SK-N-SH (cell line): ENCODE measurements around the gene NAGK. TPM values are rescaled to one million over a fixed set of nuclear protein-coding genes. Genes with fewer than 3 reads are reported as not detected.
A peak's percentile ranks its signal among the peaks of the same experiment; 100 is the strongest.

Experiments
- CTCF ChIA-PET: fragments of 300-600, 350-600 bp; formaldehyde crosslinking; extraction: SDS; loops from one replicate; lab custom pipeline; 2021; lab: Yijun Ruan, JAX
- POLR2A ChIA-PET: fragments of 350-600 bp; sonication (Branson Sonifier 250); formaldehyde crosslinking; extraction: SDS; loops from one replicate; lab custom pipeline; 2020; ENCODE audit warnings: antibody characterized with exemption, inconsistent platforms; lab: Yijun Ruan, JAX
- DNase-seq: peaks from one replicate; pipeline ENCODE4 v3.0.0; 2012
- H2AFZ ChIP-seq: fragments of 200-600 bp; sonication (generic); 2 replicates; pipeline ENCODE4 v1.8.1; 2016; ENCODE audit warnings: antibody characterized with exemption, mild to moderate bottlenecking, low read depth
- H3F3A ChIP-seq: fragments of 200-600 bp; sonication (generic); replicated peaks from 2 replicates; pipeline ENCODE3; 2016; ENCODE audit warnings: antibody characterized with exemption, mild to moderate bottlenecking; ENCODE audit not compliant: insufficient read depth
- H3K27ac ChIP-seq, 2 experiments: fragments of 200-500 bp in 1 of 2; fragments of 200-600 bp in 1 of 2; sonication (Bioruptor generic) in 1 of 2; sonication (generic), shearing (Covaris generic) in 1 of 2; 2 replicates each; pipeline versions ENCODE4 v1.5.1 to v1.6.1; 2014 to 2016; ENCODE audit warnings: low read depth in 2 of 2, inconsistent platforms in 1 of 2, low read length in 1 of 2, mild to moderate bottlenecking in 1 of 2, mixed read lengths in 1 of 2
- H3K27me3 ChIP-seq: fragments of 200-600 bp; sonication (generic), shearing (Covaris generic); 2 replicates; pipeline ENCODE4 v1.6.1; 2016; ENCODE audit warnings: mixed run types; ENCODE audit not compliant: insufficient read depth
- H3K36me3 ChIP-seq, 2 experiments: fragments of 200-500 bp in 1 of 2; fragments of 200-600 bp in 1 of 2; sonication (Bioruptor generic) in 1 of 2; sonication (generic) in 1 of 2; replicated peaks in 1 of 2; 2 replicates each; pipeline versions ENCODE3 to v1.5.1; 2014 to 2016; ENCODE audit warnings: low read length in 1 of 2, mild to moderate bottlenecking in 1 of 2; ENCODE audit not compliant: insufficient read depth in 2 of 2, control insufficient read depth in 1 of 2
- H3K4me1 ChIP-seq, 2 experiments: fragments of 200-500 bp in 1 of 2; fragments of 200-600 bp in 1 of 2; sonication (Bioruptor generic) in 1 of 2; sonication (generic), shearing (Covaris generic) in 1 of 2; 2 replicates each; pipeline versions ENCODE4 v1.5.1 to v1.6.1; 2014 to 2016; ENCODE audit warnings: low read depth in 1 of 2, low read length in 1 of 2, mixed run types in 1 of 2; ENCODE audit not compliant: insufficient read depth in 2 of 2, control insufficient read depth in 1 of 2
- H3K4me2 ChIP-seq: fragments of 200-600 bp; sonication (generic), shearing (Covaris generic); 2 replicates; pipeline ENCODE4 v1.6.1; 2017; ENCODE audit warnings: mixed run types
- H3K4me3 ChIP-seq, 2 experiments: fragments of 200-500 bp in 1 of 2; fragments of 200-600 bp in 1 of 2; sonication (Bioruptor generic) in 1 of 2; sonication (generic), shearing (Covaris generic) in 1 of 2; 2 replicates each; pipeline versions ENCODE4 v1.5.1 to v1.8.1; 2014 to 2016; ENCODE audit warnings: low read depth in 2 of 2, inconsistent platforms in 1 of 2, low read length in 1 of 2, mild to moderate bottlenecking in 1 of 2, mixed read lengths in 1 of 2, moderate library complexity in 1 of 2
- H3K79me2 ChIP-seq: fragments of 200-600 bp; sonication (generic); 2 replicates; pipeline ENCODE4 v1.8.1; 2017; ENCODE audit warnings: mild to moderate bottlenecking; ENCODE audit not compliant: insufficient read depth
- H3K9ac ChIP-seq: fragments of 200-600 bp; sonication (generic); 2 replicates; pipeline ENCODE4 v1.6.1; 2017; ENCODE audit warnings: mixed run types
- H3K9me2 ChIP-seq: fragments of 200-600 bp; sonication (generic); 2 replicates; pipeline ENCODE4 v1.6.1; 2017; ENCODE audit warnings: mixed run types
- H3K9me3 ChIP-seq: fragments of 200-600 bp; sonication (generic); 2 replicates; pipeline ENCODE4 v1.6.1; 2017; ENCODE audit warnings: mixed run types, mild to moderate bottlenecking, moderate library complexity
- H4K20me1 ChIP-seq: fragments of 200-600 bp; sonication (generic); 2 replicates; pipeline ENCODE4 v1.6.1; 2017; ENCODE audit warnings: mild to moderate bottlenecking, mixed run types; ENCODE audit not compliant: insufficient read depth
- CHD2 ChIP-seq: fragments of 150-350 bp; IDR thresholded peaks from 2 replicates; pipeline ENCODE4 v1.6.1; 2018; ENCODE audit warnings: low read length; ENCODE audit not compliant: partially characterized antibody
- ELF1 ChIP-seq: IDR thresholded peaks from 2 replicates; pipeline ENCODE4 v1.4.0; 2012
- EP300 ChIP-seq, 2 experiments: IDR thresholded peaks; 2 replicates each; pipeline versions ENCODE4 v1.4.0 to v1.6.1; 2012; ENCODE audit warnings: borderline replicate concordance in 1 of 2, low read depth in 1 of 2, low read length in 1 of 2
- EZH2phosphoT487 ChIP-seq: fragments of 200-600 bp; sonication (generic); IDR thresholded peaks from 2 replicates; pipeline ENCODE4 v1.6.1; 2017; ENCODE audit warnings: low read depth, mixed run types, mild to moderate bottlenecking, antibody characterized with exemption, moderate library complexity, borderline replicate concordance
- FOXM1 ChIP-seq: IDR thresholded peaks from 2 replicates; pipeline ENCODE4 v1.4.0; 2012; ENCODE audit warnings: low read depth, mild to moderate bottlenecking
- IRF3 ChIP-seq: fragments of 150-350 bp; IDR thresholded peaks from 2 replicates; pipeline ENCODE4 v1.6.1; 2016; ENCODE audit warnings: mild to moderate bottlenecking, low read depth, low read length
- JUND ChIP-seq: IDR thresholded peaks from 2 replicates; pipeline ENCODE4 v1.4.0; 2012
- MEF2A ChIP-seq: IDR thresholded peaks from 2 replicates; pipeline ENCODE4 v1.4.0; 2012; ENCODE audit warnings: low read depth, borderline replicate concordance
- PBX3 ChIP-seq: IDR thresholded peaks from 2 replicates; pipeline ENCODE4; 2012
- REST ChIP-seq: IDR thresholded peaks from 2 replicates; pipeline ENCODE4 v1.6.1; 2012; ENCODE audit warnings: mild to moderate bottlenecking, low read depth, low read length, moderate library complexity
- ZBTB33 ChIP-seq: IDR thresholded peaks from 2 replicates; pipeline ENCODE4 v1.4.0; 2012; ENCODE audit warnings: low read depth, borderline replicate concordance
- WGBS: methylation state at CpG from one replicate; pipeline ENCODE4 v1.1.6; 2017; ENCODE audit warnings: low lambda C conversion rate; 5-methylcytosine and 5-hydroxymethylcytosine counted together
- polyA plus RNA-seq, 3 experiments: library from polyadenylated mRNA; depleted of rRNA; stranded (reverse); fragments of >200 nt; gene quantifications; 2 replicates each; pipeline ENCODE4 v1.2.3, GENCODE V29; 2012

NAGK gene
- polyA plus RNA-seq, 1 of the 3 experiments (the other 2 are of a cell fraction): 83.6 TPM

- TF ChIP-seq REST (no peak), FOXM1 (no peak), MEF2A (no peak), ELF1 (no peak)
- TF ChIP-seq, all 33 proteins: peak for 0
Observed at GRCh38 chr2:71066856-71067255, 1.6 kb upstream of the NAGK start (continued).

- Histone ChIP-seq H4K20me1 (no peaks in the 10 kb centered on the region), H3K36me3 (peaks cover under 1 to 12% of the 10 kb centered on the region in 2 experiments), H3K79me2 (peaks cover 40% of the 10 kb centered on the region), H3K27ac (peak overlapping the region; percentile 92 to 97), H3K9me2 (no peaks in the 10 kb centered on the region), H3K9me3 (no peaks in the 10 kb centered on the region), H3K4me2 (peak overlapping the region; percentile 94), H3K4me3 (peak overlapping the region; percentile 92 to 98), H3K4me1 (peaks cover 5 to 18% of the 10 kb centered on the region in 2 experiments; a peak in 3 of 4 replicates), H3F3A (no peaks in the 10 kb centered on the region), H2AFZ (peak overlapping the region; percentile 84), H3K27me3 (no peaks in the 10 kb centered on the region; the same call in 1 of the 2 replicates), H3K9ac (peak overlapping the region; percentile 87)
- POLR2A ChIA-PET: interaction anchor here (1.0 to 1.4 kb wide), 11 partner anchors 8 to 66 kb away, joined by 3 to 8 read pairs (median 4); partner anchors contain the start of genes MCEE and MPHOSPH10
- 18% methylated on average over 19 of the region's 26 CpGs for WGBS
- TF ChIP-seq EP300 (IDR thresholded peaks at IDR 0.05; ENCODE audit: borderline replicate concordance in 1 of 2, low read depth in 1 of 2, low read length in 1 of 2): 0 out of 4 replicates have a peak, but pooled peaks of 1 of the 2 experiments have one; percentile 20
- TF ChIP-seq JUND: no peak
- CTCF ChIA-PET: interaction anchor here (0.9 to 2.7 kb wide), 10 partner anchors 8 to 118 kb away, joined by 3 to 15 read pairs (median 3); partner anchors contain the start of gene MCEE
- no peak for DNase-seq
Observed at GRCh38 chr2:71067567-71068217, 756 bp upstream of the NAGK start.

GRCh38 chr2:71069376-71069775 lies 928 bp downstream of the NAGK start:
- CTCF ChIA-PET: interaction anchor here (0.6 to 2.7 kb wide), 6 partner anchors 8 to 208 kb away, joined by 3 to 10 read pairs (median 3); no protein-coding TSS in a partner anchor

More at GRCh38 chr2:71069376-71069775, 928 bp downstream of the NAGK start:
- H3K9me2 ChIP-seq: no peaks in the 10 kb centered on the region
- H3K79me2 ChIP-seq: peaks cover 42% of the 10 kb centered on the region
- H3K36me3 ChIP-seq: peaks cover 12 to 27% of the 10 kb centered on the region in 2 experiments
- H3K9ac ChIP-seq: peak overlapping the region; percentile 87
- POLR2A ChIA-PET: interaction anchor here (1.3 to 1.4 kb wide), 2 partner anchors 8 to 60 kb away, joined by 3 to 4 read pairs; partner anchors contain the start of gene MCEE
- H3F3A ChIP-seq: no peaks in the 10 kb centered on the region
- peaks cover 5 to 18% of the 10 kb centered on the region in 2 experiments; a peak in 3 of 4 replicates for H3K4me1 ChIP-seq
- H4K20me1 ChIP-seq: no peaks in the 10 kb centered on the region
- peak overlapping the region; percentile 92 to 98 for H3K4me3 ChIP-seq
- H2AFZ ChIP-seq: 0 out of 2 replicates have a peak overlapping the region, but pooled peaks have one; percentile 84
- H3K27me3 ChIP-seq: no peaks in the 10 kb centered on the region
- H3K9me3 ChIP-seq: no peaks in the 10 kb centered on the region
- H3K27ac ChIP-seq: 0 out of 4 replicates have a peak overlapping the region, but pooled peaks of 1 of the 2 experiments have one; percentile 92
- no peak for DNase-seq
- TF ChIP-seq JUND (no peak), PBX3 (no peak), IRF3 (no peak), ZBTB33 (no peak), EZH2phosphoT487 (no peak), CHD2 (no peak)
- TF ChIP-seq, all 33 proteins: peak for 0
- 37% methylated on average over 5 of the region's 5 CpGs for WGBS
- peak overlapping the region; percentile 94 for H3K4me2 ChIP-seq
